Uterus (tissue), 4 donors: Measurements from ENCODE around the gene SCAP. TPM values are rescaled to one million over a fixed set of nuclear protein-coding genes. Genes with fewer than 3 reads are reported as not detected.

Source experiments
- DNase-seq, 2 donors: peaks; one replicate each; pipeline ENCODE4 v3.0.0-alpha.2; 2019 to 2020
- H3K27ac ChIP-seq, 2 donors: fragments of 200-600 bp; sonication (generic); 1 replicate in 1 of 2; 2 replicates in 1 of 2; pipeline ENCODE4 v1.5.1; 2016 to 2018
- H3K27me3 ChIP-seq, 2 donors: fragments of 200-600 bp; sonication (generic); one replicate each; pipeline ENCODE4 v1.5.1; 2018 to 2019; ENCODE audit warnings: control low read depth in 1 of 2
- H3K36me3 ChIP-seq, 2 donors: fragments of 200-600 bp; sonication (generic); one replicate each; pipeline ENCODE4 v1.5.1; 2019; ENCODE audit warnings: control low read depth in 1 of 2
- H3K4me1 ChIP-seq, 2 donors: fragments of 200-600 bp; sonication (generic); one replicate each; pipeline ENCODE4 v1.5.1; 2018 to 2019; ENCODE audit warnings: control low read depth in 1 of 2
- H3K4me3 ChIP-seq, 2 donors: fragments of 200-600 bp; sonication (generic); 1 replicate in 1 of 2; 2 replicates in 1 of 2; pipeline ENCODE4 v1.5.1; 2018 to 2019; ENCODE audit warnings: mild to moderate bottlenecking in 1 of 2
- H3K9me3 ChIP-seq, 2 donors: fragments of 200-600 bp; sonication (generic); one replicate each; pipeline ENCODE4 v1.5.1; 2019; ENCODE audit warnings: control low read depth in 1 of 2
- CTCF ChIP-seq, 4 experiments: fragments of 200-600 bp in 2 of 4; fragments of 450-650 bp in 2 of 4; sonication (generic) in 2 of 4; IDR thresholded peaks; one replicate each; pipeline ENCODE4 v1.5.1; 2016 to 2019; ENCODE audit warnings: antibody characterized with exemption in 4 of 4, mild to moderate bottlenecking in 2 of 4, moderate library complexity in 1 of 4
- POLR2A ChIP-seq, 2 donors: fragments of 450-650 bp; IDR thresholded peaks; one replicate each; pipeline ENCODE4 v1.6.1; 2016; ENCODE audit warnings: antibody characterized with exemption in 2 of 2, mild to moderate bottlenecking in 1 of 2, moderate library complexity in 1 of 2
- intact Hi-C: fragments of 100-400 bp; cut with DNase I; formaldehyde crosslinking; loops from one replicate; pipeline ENCODE4 v1.15.1; 2023; ENCODE audit warnings: low total_unique reads
- total RNA-seq, 4 donors: library from RNA; depleted of rRNA in 3 of 4; stranded (reverse); fragments of >200 nt in 3 of 4; gene quantifications; one replicate each; pipeline versions ENCODE4 v1.1.0 to v1.2.4, GENCODE V29; 2014 to 2023
- donor health status: DM: yes; HTN: yes; CAD: no.

SCAP gene
- 10 to 100 TPM; 28.7 to 93.0 (median 48.3) TPM for total RNA-seq

- TF ChIP-seq POLR2A (IDR thresholded peaks at IDR 0.05) (peak; percentile 54 to 62), CTCF (IDR thresholded peaks at IDR 0.05) (peak; percentile 98 to 99 (median 98))
- Histone ChIP-seq H3K4me1 (peaks cover 4 to 6% of the 10 kb centered on the region in 2 donors), H3K27me3 (no peaks in the 10 kb centered on the region), H3K36me3 (no peaks in the 10 kb centered on the region), H3K4me3 (peak within 1 kb of the TSS; percentile 50 to 99), H3K27ac (peak within 1 kb of the TSS; percentile 79 to 93), H3K9me3 (no peaks in the 10 kb centered on the region)
- peak; percentile 92 to 93 for DNase-seq
- intact Hi-C loops = loop anchor here (2.0 kb wide), 1 partner anchor 55 kb away; no protein-coding TSS in a partner anchor
Observed at GRCh38 chr3:47475570-47476329, at the start of gene SCAP. Gene SCAP (minus strand): TSS chr3:47475941. CDS start chr3:47442993, 32,948 bp downstream.

GRCh38 chr3:47523310-47524073 is 47.8 kb upstream of the SCAP start:
- no peak overlapping the region for H3K27ac ChIP-seq
- no peaks in the 10 kb centered on the region for H3K9me3 ChIP-seq
- H3K4me3 ChIP-seq = no peak overlapping the region
- no peak for DNase-seq
- H3K36me3 ChIP-seq = no peaks in the 10 kb centered on the region
- H3K27me3 ChIP-seq = no peaks in the 10 kb centered on the region
- intact Hi-C loops = loop anchor here (5.0 kb wide), 1 partner anchor 279 kb away; the partner anchor contains the start of gene DHX30
- TF ChIP-seq CTCF (IDR thresholded peaks at IDR 0.05) (no peak), POLR2A (IDR thresholded peaks at IDR 0.05) (no peak)
- no peaks in the 10 kb centered on the region for H3K4me1 ChIP-seq

GRCh38 chr3:47522082-47522987 is 46.6 kb upstream of the SCAP start:
- intact Hi-C loops = loop anchor here (5.0 kb wide), 1 partner anchor 280 kb away; the partner anchor contains the start of gene DHX30
- DNase-seq = peak; percentile 71 to 86
- TF ChIP-seq CTCF (IDR thresholded peaks at IDR 0.05) (peak; percentile 92 to 96 (median 94)), POLR2A (IDR thresholded peaks at IDR 0.05) (no peak)

GRCh38 chr3:47520756-47521155 is 45.0 kb upstream of the SCAP start:
- intact Hi-C loops = loop anchor here (5.0 kb wide), 1 partner anchor 282 kb away; the partner anchor contains the start of gene DHX30
- TF ChIP-seq POLR2A (IDR thresholded peaks at IDR 0.05) = no peak
- TF ChIP-seq CTCF (IDR thresholded peaks at IDR 0.05) = no peak
- Histone ChIP-seq H3K4me3 (no peak overlapping the region), H3K4me1 (no peaks in the 10 kb centered on the region), H3K27ac (no peak overlapping the region), H3K9me3 (no peaks in the 10 kb centered on the region), H3K36me3 (no peaks in the 10 kb centered on the region), H3K27me3 (no peaks in the 10 kb centered on the region)
- no peak for DNase-seq

More at GRCh38 chr3:47522082-47522987, 46.6 kb upstream of the SCAP start:
- Histone ChIP-seq H3K36me3 (no peaks in the 10 kb centered on the region), H3K27me3 (no peaks in the 10 kb centered on the region), H3K4me1 (no peaks in the 10 kb centered on the region), H3K9me3 (no peaks in the 10 kb centered on the region), H3K27ac (no peak overlapping the region), H3K4me3 (no peak overlapping the region)
